NCI-H748 (cell line): ENCODE data around the gene HELZ2.
"Not testable (repeated sequence)": the region's sequence is repeated elsewhere in the genome, so short reads cannot be mapped to it uniquely, and the experiment has no call there.

Source experiments
- DNase-seq: peaks from one replicate; lab custom pipeline; 2025; ENCODE audit not compliant: unreplicated experiment; lab: John Stamatoyannopoulos, UW

The HELZ2 gene

GRCh38 chr20:63566395-63567135, 7.5 kb downstream of the HELZ2 start:
- DNase-seq, result no peak

- DNase-seq, result no peak
These were observed 8.2 kb downstream of the HELZ2 start for GRCh38 chr20:63565699-63566335.

- no peak for DNase-seq
These were observed 8.9 kb downstream of the HELZ2 start for GRCh38 chr20:63565021-63565698.

- DNase-seq, result no peak
These were observed 9.8 kb downstream of the HELZ2 start for GRCh38 chr20:63564036-63564810.

GRCh38 chr20:63563225-63563935, 10.7 kb downstream of the HELZ2 start:
- DNase-seq, result no peak

GRCh38 chr20:63562461-63563224, 11.4 kb downstream of the HELZ2 start:
- no peak for DNase-seq

GRCh38 chr20:63561624-63562396, 12.2 kb downstream of the HELZ2 start:
- no peak for DNase-seq

GRCh38 chr20:63560856-63561609, 13.0 kb downstream of the HELZ2 start:
- DNase-seq, result no peak

- DNase-seq, result no peak
These were observed 13.7 kb downstream of the HELZ2 start for GRCh38 chr20:63560333-63560805.

GRCh38 chr20:63559485-63560332, 14.3 kb downstream of the HELZ2 start:
- DNase-seq, result not testable (repeated sequence)

GRCh38 chr20:63558804-63559484, 15.1 kb downstream of the HELZ2 start:
- no peak for DNase-seq

GRCh38 chr20:63557481-63557891, 16.6 kb downstream of the HELZ2 start:
- DNase-seq, result no peak

GRCh38 chr20:63556873-63557478, 17.1 kb downstream of the HELZ2 start:
- no peak for DNase-seq

- peak; percentile 27 for DNase-seq
These were observed 18.2 kb downstream of the HELZ2 start for GRCh38 chr20:63555661-63556381.

GRCh38 chr20:63554361-63555278, 19.4 kb downstream of the HELZ2 start:
- no peak for DNase-seq
